ENCODE results near the gene FHOD3.

Gene FHOD3

DNA sequence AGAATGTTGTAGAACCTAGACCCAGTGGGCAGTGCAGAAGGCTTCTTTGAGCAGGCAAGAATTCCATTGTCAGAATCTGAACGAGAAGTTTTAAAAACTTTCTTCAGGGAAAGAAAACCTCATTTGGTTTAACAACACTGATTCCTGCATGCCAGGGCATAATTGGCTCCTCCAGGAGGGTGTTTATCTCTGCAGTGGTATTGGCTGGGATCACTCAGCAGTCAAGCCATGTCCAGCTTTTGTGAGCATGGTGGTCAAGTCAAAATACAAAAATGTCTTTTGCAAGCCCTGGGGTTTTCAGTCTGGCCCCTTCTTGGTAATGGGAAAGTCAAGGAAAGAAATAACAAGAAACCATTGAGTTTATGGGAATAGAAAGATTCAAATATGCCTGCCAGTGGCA, 28.3 kb downstream of the FHOD3 start:
- no peaks in the 10 kb centered on the region for H3K36me3 ChIP-seq (ENCODE audit: control insufficient read depth, insufficient read depth, low read length)
- no peaks in the 10 kb centered on the region for H3K79me2 ChIP-seq (ENCODE audit: control insufficient read depth, insufficient read depth, low read length)
- H4K8ac ChIP-seq (ENCODE audit: low read depth, low read length): no peak overlapping the region
- no peak overlapping the region for H3K56ac ChIP-seq (ENCODE audit: low read length)
- no peak overlapping the region for H2BK120ac ChIP-seq (ENCODE audit: low read depth, low read length)
- no peaks in the 10 kb centered on the region for H3K79me1 ChIP-seq (ENCODE audit: low read length)
- no peaks in the 10 kb centered on the region for H3K4me1 ChIP-seq (ENCODE audit: control insufficient read depth, low read depth, low read length)
- H2BK5ac ChIP-seq (ENCODE audit: low read length): no peak overlapping the region
- no peak overlapping the region for H3K4me2 ChIP-seq (ENCODE audit: low read length)
- DNase-seq: no peak
- no peak overlapping the region for H3K27ac ChIP-seq (ENCODE audit: low read depth, low read length)
- H3K27me3 ChIP-seq (ENCODE audit: insufficient read depth, low read length, poor library complexity): no peaks in the 10 kb centered on the region
- H3K23ac ChIP-seq (ENCODE audit: low read length): no peak overlapping the region
- no peak overlapping the region for H3K4me3 ChIP-seq (ENCODE audit: low read length)
- WGBS (ENCODE audit: extremely low coverage, insufficient coverage, low lambda C conversion rate): no CpG with 5 or more reads among the region's 1 CpG
- H3K4ac ChIP-seq (ENCODE audit: low read depth, low read length): no peak overlapping the region
- no peak overlapping the region for H2BK15ac ChIP-seq (replicated peaks; ENCODE audit: low read depth)
- no peak overlapping the region for H2AK5ac ChIP-seq (ENCODE audit: low read length)
- no peak overlapping the region for H4K5ac ChIP-seq (ENCODE audit: low read length)
- no peak overlapping the region for H3K9ac ChIP-seq (ENCODE audit: low read length)
- no peak overlapping the region for H3K18ac ChIP-seq (ENCODE audit: low read length)

DNA sequence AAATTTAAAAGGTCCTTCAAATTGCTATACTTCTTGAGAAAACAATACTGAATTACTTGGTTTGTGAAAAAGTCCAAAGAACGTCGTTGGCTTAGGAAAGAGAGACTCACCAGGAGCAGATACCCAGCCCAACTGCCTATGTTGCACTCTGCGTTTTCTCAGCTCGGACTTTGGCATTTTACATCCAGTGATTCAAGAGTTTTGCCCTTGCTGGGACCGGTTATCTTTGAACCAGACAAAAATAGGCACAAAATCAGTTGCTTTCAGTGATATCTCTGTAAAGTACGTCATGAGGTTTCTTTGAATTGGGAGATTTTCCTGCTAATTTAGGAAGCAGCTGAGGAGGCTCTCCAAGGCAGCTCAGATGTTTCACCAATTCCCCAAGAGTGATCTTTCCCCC, 29.3 kb downstream of the FHOD3 start:
- Histone ChIP-seq H4K5ac (ENCODE audit: low read length) (no peak overlapping the region), H3K27ac (ENCODE audit: low read depth, low read length) (no peak overlapping the region), H3K79me1 (ENCODE audit: low read length) (no peaks in the 10 kb centered on the region), H2BK15ac (replicated peaks; ENCODE audit: low read depth) (no peak overlapping the region), H3K79me2 (ENCODE audit: control insufficient read depth, insufficient read depth, low read length) (no peaks in the 10 kb centered on the region), H3K27me3 (ENCODE audit: insufficient read depth, low read length, poor library complexity) (no peaks in the 10 kb centered on the region), H3K4ac (ENCODE audit: low read depth, low read length) (no peak overlapping the region), H2AK5ac (ENCODE audit: low read length) (no peak overlapping the region), H2BK120ac (ENCODE audit: low read depth, low read length) (no peak overlapping the region), H3K23ac (ENCODE audit: low read length) (no peak overlapping the region), H3K4me1 (ENCODE audit: control insufficient read depth, low read depth, low read length) (no peaks in the 10 kb centered on the region), H4K8ac (ENCODE audit: low read depth, low read length) (no peak overlapping the region), H2BK5ac (ENCODE audit: low read length) (no peak overlapping the region), H3K4me2 (ENCODE audit: low read length) (no peak overlapping the region), H3K56ac (ENCODE audit: low read length) (no peak overlapping the region), H3K9ac (ENCODE audit: low read length) (no peak overlapping the region), H3K18ac (ENCODE audit: low read length) (no peak overlapping the region), H3K36me3 (ENCODE audit: control insufficient read depth, insufficient read depth, low read length) (no peaks in the 10 kb centered on the region), H3K4me3 (ENCODE audit: low read length) (no peak overlapping the region)
- WGBS (ENCODE audit: extremely low coverage, insufficient coverage, low lambda C conversion rate): no CpG with 5 or more reads among the region's 6 CpGs
- no peak for DNase-seq

DNA sequence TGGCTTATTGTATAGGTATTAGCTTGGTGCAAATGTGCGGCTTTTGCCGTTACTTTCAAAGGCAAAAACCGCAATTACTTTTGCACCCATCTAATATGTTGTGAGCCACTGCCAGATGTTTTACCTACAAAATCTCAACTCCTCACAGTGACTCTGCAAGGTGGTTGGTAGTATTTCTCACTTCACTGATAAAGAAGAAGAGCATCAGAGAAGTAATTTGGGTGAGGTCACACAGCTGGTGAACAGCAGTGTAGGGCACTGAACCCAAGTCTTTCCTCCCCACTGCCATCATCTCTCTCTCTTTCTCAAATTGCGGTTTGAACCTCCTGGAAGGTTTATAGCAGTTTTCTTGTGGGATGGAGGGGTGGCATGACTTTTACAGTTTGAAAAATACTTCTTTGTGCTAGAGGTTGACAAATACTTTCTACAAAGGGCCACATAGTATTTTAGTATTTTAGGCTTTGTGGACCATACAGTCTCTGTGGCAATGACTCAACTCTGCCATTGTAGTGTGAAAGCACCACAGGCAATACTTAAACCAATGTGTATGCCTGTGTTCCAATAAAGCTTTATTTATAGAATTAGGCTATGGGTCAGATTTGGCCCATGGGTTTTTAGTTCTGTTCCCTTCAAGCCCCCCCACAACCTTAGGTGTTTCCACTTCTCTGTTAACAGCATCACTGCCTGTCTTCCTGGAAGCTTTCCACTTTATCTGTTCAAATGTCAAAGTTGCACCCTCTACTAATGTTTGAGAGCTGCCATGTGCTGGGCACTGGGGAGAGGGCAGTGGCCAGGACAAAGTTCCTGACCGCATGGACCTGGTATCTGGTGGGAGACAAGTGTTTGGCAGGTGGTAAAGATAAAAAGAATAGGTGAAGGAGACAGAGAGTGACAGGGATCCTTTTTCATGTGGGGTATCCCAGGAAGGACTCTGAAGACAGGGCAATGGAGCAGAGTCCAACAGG, 30.1 kb downstream of the FHOD3 start:
- Histone ChIP-seq H3K4me1 (ENCODE audit: control insufficient read depth, low read depth, low read length) (no peaks in the 10 kb centered on the region), H3K56ac (ENCODE audit: low read length) (no peak overlapping the region), H3K4ac (ENCODE audit: low read depth, low read length) (no peak overlapping the region), H2BK15ac (replicated peaks; ENCODE audit: low read depth) (no peak overlapping the region), H2BK5ac (ENCODE audit: low read length) (no peak overlapping the region), H3K9ac (ENCODE audit: low read length) (no peak overlapping the region), H3K4me2 (ENCODE audit: low read length) (no peak overlapping the region), H3K79me1 (ENCODE audit: low read length) (no peaks in the 10 kb centered on the region), H3K27me3 (ENCODE audit: insufficient read depth, low read length, poor library complexity) (no peaks in the 10 kb centered on the region), H4K5ac (ENCODE audit: low read length) (no peak overlapping the region), H3K27ac (ENCODE audit: low read depth, low read length) (no peak overlapping the region), H4K8ac (ENCODE audit: low read depth, low read length) (no peak overlapping the region), H3K4me3 (ENCODE audit: low read length) (no peak overlapping the region), H3K23ac (ENCODE audit: low read length) (no peak overlapping the region), H3K79me2 (ENCODE audit: control insufficient read depth, insufficient read depth, low read length) (no peaks in the 10 kb centered on the region), H2BK120ac (ENCODE audit: low read depth, low read length) (no peak overlapping the region), H3K36me3 (ENCODE audit: control insufficient read depth, insufficient read depth, low read length) (no peaks in the 10 kb centered on the region), H3K18ac (ENCODE audit: low read length) (no peak overlapping the region), H2AK5ac (ENCODE audit: low read length) (no peak overlapping the region)
- no CpG with 5 or more reads among the region's 5 CpGs for WGBS (ENCODE audit: extremely low coverage, insufficient coverage, low lambda C conversion rate)
- DNase-seq: no peak

DNA sequence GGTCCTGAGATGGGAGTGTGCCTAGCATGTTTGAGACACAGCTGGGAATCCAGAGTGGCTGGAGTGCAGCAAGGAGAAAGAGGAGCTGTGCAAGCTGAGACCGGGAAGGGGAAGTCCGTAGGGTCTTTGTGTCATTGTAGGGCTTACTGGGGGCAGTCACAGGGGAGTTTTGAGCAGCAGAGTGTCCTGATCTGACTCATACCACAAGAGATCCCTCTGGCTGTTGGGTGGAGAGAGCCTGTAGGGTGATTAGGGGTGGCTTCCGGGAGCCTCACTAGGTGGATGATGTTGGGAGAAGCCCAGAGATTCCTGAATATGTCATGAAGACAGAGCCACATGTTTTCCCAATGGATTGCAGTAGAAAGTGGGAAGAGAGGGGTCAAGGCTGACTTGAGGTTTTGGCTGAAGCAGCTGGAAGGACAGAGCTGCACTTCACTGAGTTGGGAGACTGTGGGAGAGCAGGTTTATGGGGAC, 30.9 kb downstream of the FHOD3 start:
- no peak overlapping the region for H3K4me3 ChIP-seq (ENCODE audit: low read length)
- no peak overlapping the region for H4K8ac ChIP-seq (ENCODE audit: low read depth, low read length)
- H3K27me3 ChIP-seq (ENCODE audit: insufficient read depth, low read length, poor library complexity): no peaks in the 10 kb centered on the region
- no peak for DNase-seq
- H3K18ac ChIP-seq (ENCODE audit: low read length): no peak overlapping the region
- WGBS (ENCODE audit: extremely low coverage, insufficient coverage, low lambda C conversion rate): no CpG with 5 or more reads among the region's 3 CpGs
- no peaks in the 10 kb centered on the region for H3K79me1 ChIP-seq (ENCODE audit: low read length)
- H3K23ac ChIP-seq (ENCODE audit: low read length): no peak overlapping the region
- H3K9ac ChIP-seq (ENCODE audit: low read length): no peak overlapping the region
- H3K4me2 ChIP-seq (ENCODE audit: low read length): no peak overlapping the region
- H3K36me3 ChIP-seq (ENCODE audit: control insufficient read depth, insufficient read depth, low read length): no peaks in the 10 kb centered on the region
- H2BK120ac ChIP-seq (ENCODE audit: low read depth, low read length): no peak overlapping the region
- H3K56ac ChIP-seq (ENCODE audit: low read length): no peak overlapping the region
- H2BK15ac ChIP-seq (replicated peaks; ENCODE audit: low read depth): no peak overlapping the region
- no peak overlapping the region for H3K4ac ChIP-seq (ENCODE audit: low read depth, low read length)
- H3K4me1 ChIP-seq (ENCODE audit: control insufficient read depth, low read depth, low read length): no peaks in the 10 kb centered on the region
- no peak overlapping the region for H2BK5ac ChIP-seq (ENCODE audit: low read length)
- no peak overlapping the region for H2AK5ac ChIP-seq (ENCODE audit: low read length)
- no peak overlapping the region for H4K5ac ChIP-seq (ENCODE audit: low read length)
- no peak overlapping the region for H3K27ac ChIP-seq (ENCODE audit: low read depth, low read length)
- H3K79me2 ChIP-seq (ENCODE audit: control insufficient read depth, insufficient read depth, low read length): no peaks in the 10 kb centered on the region

DNA sequence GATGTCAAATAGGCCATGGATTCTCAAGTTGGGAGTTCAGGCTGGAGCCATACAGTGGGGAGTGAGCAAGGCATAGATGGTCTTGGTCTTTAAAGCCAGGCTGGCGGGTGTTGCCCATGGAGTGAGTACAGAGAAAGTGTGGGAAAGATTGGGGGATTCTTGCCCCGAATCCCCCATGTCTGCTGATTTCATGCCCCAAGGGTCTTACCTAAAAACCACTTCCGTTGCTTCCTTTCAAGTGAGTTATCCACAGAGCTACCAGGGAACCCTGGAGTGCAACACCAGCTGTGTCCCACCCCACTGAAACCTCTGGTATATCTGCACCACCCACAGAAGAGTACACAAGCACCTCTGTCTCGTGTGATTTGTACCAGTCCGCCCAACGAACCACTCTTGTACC, 31.4 kb downstream of the FHOD3 start:
- Histone ChIP-seq H2BK5ac (ENCODE audit: low read length) (no peak overlapping the region), H3K4ac (ENCODE audit: low read depth, low read length) (no peak overlapping the region), H4K8ac (ENCODE audit: low read depth, low read length) (no peak overlapping the region), H3K18ac (ENCODE audit: low read length) (no peak overlapping the region), H3K79me1 (ENCODE audit: low read length) (no peaks in the 10 kb centered on the region), H3K23ac (ENCODE audit: low read length) (no peak overlapping the region), H3K4me1 (ENCODE audit: control insufficient read depth, low read depth, low read length) (no peaks in the 10 kb centered on the region), H2AK5ac (ENCODE audit: low read length) (no peak overlapping the region), H4K5ac (ENCODE audit: low read length) (no peak overlapping the region), H2BK15ac (replicated peaks; ENCODE audit: low read depth) (no peak overlapping the region), H3K79me2 (ENCODE audit: control insufficient read depth, insufficient read depth, low read length) (no peaks in the 10 kb centered on the region), H2BK120ac (ENCODE audit: low read depth, low read length) (no peak overlapping the region), H3K27ac (ENCODE audit: low read depth, low read length) (no peak overlapping the region), H3K9ac (ENCODE audit: low read length) (no peak overlapping the region), H3K27me3 (ENCODE audit: insufficient read depth, low read length, poor library complexity) (no peaks in the 10 kb centered on the region), H3K4me3 (ENCODE audit: low read length) (no peak overlapping the region), H3K36me3 (ENCODE audit: control insufficient read depth, insufficient read depth, low read length) (no peaks in the 10 kb centered on the region), H3K4me2 (ENCODE audit: low read length) (no peak overlapping the region), H3K56ac (ENCODE audit: low read length) (no peak overlapping the region)
- no CpG with 5 or more reads among the region's 6 CpGs for WGBS (ENCODE audit: extremely low coverage, insufficient coverage, low lambda C conversion rate)
- DNase-seq: no peak
